Hepatocyte (in vitro differentiated cells): ENCODE data around the gene GNB1L.

Experiments
- EZH2 ChIP-seq: fragments of 200-600 bp; sonication (generic); IDR thresholded peaks from 2 replicates; pipeline ENCODE4 v1.6.1; 2016; ENCODE audit warnings: antibody characterized with exemption, mild to moderate bottlenecking, borderline replicate concordance
- TF ChIP-seq, protein P1 (sequence below): fragments of 200-600 bp; sonication (generic); IDR thresholded peaks from 2 replicates; pipeline ENCODE4 v1.5.1; 2016; ENCODE audit warnings: antibody characterized with exemption, mild to moderate bottlenecking; ENCODE audit not compliant: poor library complexity

GRCh38 chr22:19870153-19871022 lies 15.7 kb upstream of the GNB1L start:
- TF ChIP-seq, protein P1, sequence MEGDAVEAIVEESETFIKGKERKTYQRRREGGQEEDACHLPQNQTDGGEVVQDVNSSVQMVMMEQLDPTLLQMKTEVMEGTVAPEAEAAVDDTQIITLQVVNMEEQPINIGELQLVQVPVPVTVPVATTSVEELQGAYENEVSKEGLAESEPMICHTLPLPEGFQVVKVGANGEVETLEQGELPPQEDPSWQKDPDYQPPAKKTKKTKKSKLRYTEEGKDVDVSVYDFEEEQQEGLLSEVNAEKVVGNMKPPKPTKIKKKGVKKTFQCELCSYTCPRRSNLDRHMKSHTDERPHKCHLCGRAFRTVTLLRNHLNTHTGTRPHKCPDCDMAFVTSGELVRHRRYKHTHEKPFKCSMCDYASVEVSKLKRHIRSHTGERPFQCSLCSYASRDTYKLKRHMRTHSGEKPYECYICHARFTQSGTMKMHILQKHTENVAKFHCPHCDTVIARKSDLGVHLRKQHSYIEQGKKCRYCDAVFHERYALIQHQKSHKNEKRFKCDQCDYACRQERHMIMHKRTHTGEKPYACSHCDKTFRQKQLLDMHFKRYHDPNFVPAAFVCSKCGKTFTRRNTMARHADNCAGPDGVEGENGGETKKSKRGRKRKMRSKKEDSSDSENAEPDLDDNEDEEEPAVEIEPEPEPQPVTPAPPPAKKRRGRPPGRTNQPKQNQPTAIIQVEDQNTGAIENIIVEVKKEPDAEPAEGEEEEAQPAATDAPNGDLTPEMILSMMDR: no peak
- TF ChIP-seq EZH2: no peak
